Measurements from ENCODE around the gene KCNJ1. TPM values are rescaled to one million over a fixed set of nuclear protein-coding genes. Genes with fewer than 3 reads are reported as not detected.

Gene KCNJ1
- total and polyA plus RNA-seq, 2 of the 8 experiments (the other 6 are each of a cell fraction or from before 2014, with no cell fraction given) = 0.17 to 0.23 TPM

- no peaks in the 10 kb centered on the region for H3K36me3 ChIP-seq (ENCODE audit: control insufficient read depth in 2 of 4, insufficient read depth in 4 of 4, low read length in 3 of 4)
- FAIRE-seq = no peak
- 84% methylated on average over 6 of the region's 6 CpGs; no CpG with 5 or more reads in 1 of the 2 experiments for WGBS, 2 experiments (ENCODE audit: extremely low coverage in 1 of 2, insufficient coverage in 1 of 2, insufficient read length in 1 of 2, insufficient replicate concordance in 2 of 2, low coverage in 1 of 2, low lambda C conversion rate in 2 of 2, missing lambda C conversion rate in 1 of 2)
Measured at GRCh38 chr11:128803449-128804245, 63.4 kb downstream of the KCNJ1 start.

More at GRCh38 chr11:128803449-128804245, 63.4 kb downstream of the KCNJ1 start:
- Histone ChIP-seq H3K4me1 (replicated peaks in 1 of 4; ENCODE audit: control insufficient read depth in 3 of 4, insufficient read depth in 4 of 4, low read length in 3 of 4) (no peaks in the 10 kb centered on the region), H3K27me3 (replicated peaks in 1 of 4; ENCODE audit: control insufficient read depth in 3 of 4, extremely low read depth in 1 of 4, insufficient read depth in 3 of 4, low read length in 3 of 4) (no peaks in the 10 kb centered on the region), H3K18ac (ENCODE audit: extremely low read depth, low read length) (no peak overlapping the region), H3K4me2 (ENCODE audit: insufficient read depth in 1 of 2, low read depth in 2 of 2, low read length in 2 of 2) (no peak overlapping the region), H4K8ac (ENCODE audit: extremely low read depth, insufficient read depth, low read length) (no peak overlapping the region), H3K23ac (ENCODE audit: insufficient read length) (no peak overlapping the region), H3K4me3 (ENCODE audit: extremely low read depth in 1 of 4, insufficient read depth in 2 of 4, low read depth in 3 of 4, low read length in 4 of 4) (no peak overlapping the region), H3K23me2 (ENCODE audit: low read depth, low read length) (no peaks in the 10 kb centered on the region), H2BK15ac (ENCODE audit: low read length) (peak overlapping the region; percentile 5; the same call in 1 of the 2 replicates), H3K27ac (ENCODE audit: low read depth, low read length) (no peak overlapping the region), H4K91ac (replicated peaks; ENCODE audit: insufficient read length, low read length) (no peak overlapping the region), H3K79me1 (ENCODE audit: low read depth, low read length) (no peaks in the 10 kb centered on the region), H2BK12ac (ENCODE audit: low read depth, low read length) (no peak overlapping the region), H3K9me3 (ENCODE audit: insufficient read depth in 2 of 2, low read depth in 1 of 2, low read length in 1 of 2) (no peaks in the 10 kb centered on the region), H3K4ac (replicated peaks; ENCODE audit: insufficient read length, low read depth, low read length) (no peak overlapping the region), H3K56ac (replicated peaks; ENCODE audit: insufficient read length, low read depth, low read length) (no peak overlapping the region), H2BK20ac (ENCODE audit: low read length) (no peak overlapping the region; the same call in 1 of the 2 replicates), H3K9ac (replicated peaks in 1 of 4; ENCODE audit: extremely low read depth in 1 of 4, low read depth in 3 of 4, low read length in 3 of 4) (no peak overlapping the region), H2BK120ac (replicated peaks; ENCODE audit: low read depth, low read length) (no peak overlapping the region), H2BK5ac (ENCODE audit: low read depth, low read length) (no peak overlapping the region), H4K5ac (ENCODE audit: insufficient read length, low read depth, low read length) (no peak overlapping the region), H2AFZ (ENCODE audit: low read length) (no peak overlapping the region; the same call in 1 of the 2 replicates), H2AK5ac (ENCODE audit: low read depth, low read length) (0 out of 2 replicates have a peak overlapping the region, but pooled peaks have one; percentile 30), H3K79me2 (ENCODE audit: control insufficient read depth in 1 of 2, insufficient read depth in 2 of 2, low read length in 2 of 2) (no peaks in the 10 kb centered on the region), H3K14ac (ENCODE audit: insufficient read length) (no peak overlapping the region), H4K20me1 (replicated peaks in 1 of 2; ENCODE audit: control insufficient read depth in 1 of 2, insufficient read depth in 2 of 2, low read length in 2 of 2) (no peaks in the 10 kb centered on the region)
- TF ChIP-seq ASH2L (IDR thresholded peaks at IDR 0.05; ENCODE audit: low read length) (no peak), FOSL1 (IDR thresholded peaks at IDR 0.05; ENCODE audit: insufficient read depth, low read depth, low read length) (no peak), MAFK (IDR thresholded peaks at IDR 0.05; ENCODE audit: low read depth, low read length) (no peak), ATF2 (IDR thresholded peaks at IDR 0.05; ENCODE audit: low read length) (no peak), BRCA1 (IDR thresholded peaks at IDR 0.05; ENCODE audit: low read depth, low read length) (no peak), CTCF (IDR thresholded peaks at IDR 0.05; ENCODE audit: control extremely low read depth in 1 of 3, insufficient read depth in 1 of 3, low read depth in 1 of 3, low read length in 3 of 3) (no peak)
- POLR2A ChIA-PET (ENCODE audit: partially characterized antibody) = interaction anchor here (1.4 kb wide), 1 partner anchor 19 kb away, joined by 4 read pairs; no protein-coding TSS in a partner anchor
- no peak for DNase-seq (ENCODE audit: low read depth in 1 of 2, low spot score in 2 of 2)
- CTCF ChIA-PET (ENCODE audit: partially characterized antibody) = interaction anchor here (0.6 to 11.2 kb wide), 30 partner anchors 9 to 765 kb away, joined by 3 to 99 read pairs (median 5); no protein-coding TSS in a partner anchor

All from H1 (cell line).